Muscle layer of colon (tissue), 2 donors: ENCODE data around the gene MYL3.

Experiments
- H3K27ac ChIP-seq: one replicate; pipeline ENCODE4 v1.7.0; 2013; ENCODE audit warnings: low read depth, mild to moderate bottlenecking, low read length, moderate library complexity
- H3K27me3 ChIP-seq, 2 donors: one replicate each; pipeline ENCODE4 v1.7.0; 2013; ENCODE audit warnings: low read length in 2 of 2, mild to moderate bottlenecking in 2 of 2; ENCODE audit not compliant: insufficient read depth in 2 of 2, control insufficient read depth in 1 of 2
- H3K36me3 ChIP-seq: one replicate; pipeline ENCODE4 v1.7.0; 2013; ENCODE audit warnings: mild to moderate bottlenecking, low read length; ENCODE audit not compliant: insufficient read depth
- H3K4me1 ChIP-seq: one replicate; pipeline ENCODE4 v1.7.0; 2013; ENCODE audit warnings: mild to moderate bottlenecking, low read length; ENCODE audit not compliant: insufficient read depth
- H3K4me3 ChIP-seq, 2 donors: one replicate each; pipeline ENCODE4 v1.7.0; 2013; ENCODE audit warnings: low read length in 2 of 2, low read depth in 1 of 2, mild to moderate bottlenecking in 1 of 2, moderate library complexity in 1 of 2
- H3K9ac ChIP-seq: one replicate; pipeline ENCODE4 v1.7.0; 2013; ENCODE audit warnings: low read length
- H3K9me3 ChIP-seq: one replicate; pipeline ENCODE4 v1.7.0; 2013; ENCODE audit warnings: mild to moderate bottlenecking, low read length
- donor health status: abdominal sarcoma.
- donor health status: Adenocarcinoma of cecum.

The MYL3 gene

GRCh38 chr3:46905661-46906451 is 42.6 kb upstream of the MYL3 start:
- H3K27me3 ChIP-seq: peaks cover 0 to 12% of the 10 kb centered on the region in 2 donors
- no peak overlapping the region for H3K4me3 ChIP-seq
- no peaks in the 10 kb centered on the region for H3K36me3 ChIP-seq
- no peaks in the 10 kb centered on the region for H3K9me3 ChIP-seq
- no peak overlapping the region for H3K9ac ChIP-seq
- H3K27ac ChIP-seq: no peak overlapping the region
- H3K4me1 ChIP-seq: peaks cover 14% of the 10 kb centered on the region

- no peaks in the 10 kb centered on the region for H3K9me3 ChIP-seq
- no peak overlapping the region for H3K9ac ChIP-seq
- H3K36me3 ChIP-seq: no peaks in the 10 kb centered on the region
- H3K4me1 ChIP-seq: peaks cover 14% of the 10 kb centered on the region
- no peak overlapping the region for H3K4me3 ChIP-seq
- peaks cover 0 to 12% of the 10 kb centered on the region in 2 donors for H3K27me3 ChIP-seq
- H3K27ac ChIP-seq: no peak overlapping the region
Observed at GRCh38 chr3:46905213-46905560, 41.9 kb upstream of the MYL3 start.

GRCh38 chr3:46904303-46905212 is 41.3 kb upstream of the MYL3 start:
- H3K4me1 ChIP-seq: peaks cover 10% of the 10 kb centered on the region
- H3K36me3 ChIP-seq: no peaks in the 10 kb centered on the region
- H3K9ac ChIP-seq: no peak overlapping the region
- no peaks in the 10 kb centered on the region for H3K9me3 ChIP-seq
- no peak overlapping the region for H3K4me3 ChIP-seq
- H3K27ac ChIP-seq: no peak overlapping the region
- peaks cover 0 to 15% of the 10 kb centered on the region in 2 donors for H3K27me3 ChIP-seq

- H3K4me1 ChIP-seq: peaks cover under 1% of the 10 kb centered on the region
- no peaks in the 10 kb centered on the region for H3K9me3 ChIP-seq
- no peak overlapping the region for H3K9ac ChIP-seq
- H3K4me3 ChIP-seq: no peak overlapping the region
- H3K27ac ChIP-seq: no peak overlapping the region
- H3K27me3 ChIP-seq: peaks cover 4 to 25% of the 10 kb centered on the region in 2 donors
- H3K36me3 ChIP-seq: no peaks in the 10 kb centered on the region
Observed at GRCh38 chr3:46903341-46904302, 40.4 kb upstream of the MYL3 start.

GRCh38 chr3:46902188-46902631 is 39.0 kb upstream of the MYL3 start:
- no peaks in the 10 kb centered on the region for H3K36me3 ChIP-seq
- no peaks in the 10 kb centered on the region for H3K9me3 ChIP-seq
- peaks cover 12 to 34% of the 10 kb centered on the region in 2 donors for H3K27me3 ChIP-seq
- H3K4me3 ChIP-seq: no peak overlapping the region
- H3K27ac ChIP-seq: no peak overlapping the region
- H3K4me1 ChIP-seq: no peaks in the 10 kb centered on the region
- H3K9ac ChIP-seq: no peak overlapping the region

GRCh38 chr3:46901591-46902187 is 38.4 kb upstream of the MYL3 start:
- H3K4me1 ChIP-seq: no peaks in the 10 kb centered on the region
- no peaks in the 10 kb centered on the region for H3K9me3 ChIP-seq
- H3K27me3 ChIP-seq: peaks cover 12 to 34% of the 10 kb centered on the region in 2 donors

GRCh38 chr3:46901061-46901460 is 37.8 kb upstream of the MYL3 start:
- Histone ChIP-seq H3K9ac (no peak overlapping the region), H3K27ac (no peak overlapping the region), H3K36me3 (no peaks in the 10 kb centered on the region), H3K4me3 (no peak overlapping the region), H3K9me3 (no peaks in the 10 kb centered on the region), H3K27me3 (peaks cover 12 to 33% of the 10 kb centered on the region in 2 donors), H3K4me1 (no peaks in the 10 kb centered on the region)

More at GRCh38 chr3:46901591-46902187, 38.4 kb upstream of the MYL3 start:
- Histone ChIP-seq H3K9ac (no peak overlapping the region), H3K36me3 (no peaks in the 10 kb centered on the region), H3K27ac (no peak overlapping the region), H3K4me3 (no peak overlapping the region)

- no peaks in the 10 kb centered on the region for H3K36me3 ChIP-seq
- no peak overlapping the region for H3K27ac ChIP-seq
Observed at GRCh38 chr3:46900356-46900755, 37.1 kb upstream of the MYL3 start.

GRCh38 chr3:46900007-46900292 is 36.7 kb upstream of the MYL3 start:
- H3K27ac ChIP-seq: no peak overlapping the region
- H3K9me3 ChIP-seq: no peaks in the 10 kb centered on the region
- no peaks in the 10 kb centered on the region for H3K4me1 ChIP-seq
- H3K9ac ChIP-seq: no peak overlapping the region
- peaks cover 12 to 23% of the 10 kb centered on the region in 2 donors for H3K27me3 ChIP-seq
- H3K36me3 ChIP-seq: no peaks in the 10 kb centered on the region
- no peak overlapping the region for H3K4me3 ChIP-seq

More at GRCh38 chr3:46900356-46900755, 37.1 kb upstream of the MYL3 start:
- Histone ChIP-seq H3K9me3 (no peaks in the 10 kb centered on the region), H3K27me3 (peaks cover 12 to 26% of the 10 kb centered on the region in 2 donors), H3K4me1 (no peaks in the 10 kb centered on the region), H3K4me3 (no peak overlapping the region), H3K9ac (no peak overlapping the region)

- no peak overlapping the region for H3K9ac ChIP-seq
- H3K36me3 ChIP-seq: no peaks in the 10 kb centered on the region
- no peaks in the 10 kb centered on the region for H3K4me1 ChIP-seq
- H3K27me3 ChIP-seq: peaks cover 12 to 23% of the 10 kb centered on the region in 2 donors
- H3K4me3 ChIP-seq: no peak overlapping the region
- no peaks in the 10 kb centered on the region for H3K9me3 ChIP-seq
- no peak overlapping the region for H3K27ac ChIP-seq
Observed at GRCh38 chr3:46899151-46900006, 36.1 kb upstream of the MYL3 start.
